AG04449 (cell line): Measurements from ENCODE around the gene WDFY4.

Experiments
- CTCF ChIA-PET: fragments of 350-600 bp; formaldehyde crosslinking; extraction: SDS; loops from one replicate; lab custom pipeline; 2021; ENCODE audit warnings: antibody characterized with exemption; lab: Yijun Ruan, JAX
- POLR2A ChIA-PET: fragments of 400-600, 350-600 bp; formaldehyde crosslinking; extraction: SDS; loops from one replicate; lab custom pipeline; 2020; ENCODE audit warnings: antibody characterized with exemption, inconsistent platforms; lab: Yijun Ruan, JAX
- DNase-seq: peaks from one replicate; pipeline ENCODE4 v3.0.0-alpha.2; 2010; ENCODE audit warnings: low read depth, low spot score
- H3K4me3 ChIP-seq: 2 replicates; pipeline ENCODE4 v1.5.1; 2011; ENCODE audit warnings: low read depth, mild to moderate bottlenecking, control low read depth, low read length
- TF ChIP-seq, protein P1 (sequence below): IDR thresholded peaks from one replicate; pipeline ENCODE4 v1.5.1; 2011; ENCODE audit warnings: mild to moderate bottlenecking, moderate library complexity, low read length, control low read depth, inconsistent platforms; ENCODE audit not compliant: insufficient read depth; ENCODE audit errors: missing control alignments

Gene WDFY4

DNA sequence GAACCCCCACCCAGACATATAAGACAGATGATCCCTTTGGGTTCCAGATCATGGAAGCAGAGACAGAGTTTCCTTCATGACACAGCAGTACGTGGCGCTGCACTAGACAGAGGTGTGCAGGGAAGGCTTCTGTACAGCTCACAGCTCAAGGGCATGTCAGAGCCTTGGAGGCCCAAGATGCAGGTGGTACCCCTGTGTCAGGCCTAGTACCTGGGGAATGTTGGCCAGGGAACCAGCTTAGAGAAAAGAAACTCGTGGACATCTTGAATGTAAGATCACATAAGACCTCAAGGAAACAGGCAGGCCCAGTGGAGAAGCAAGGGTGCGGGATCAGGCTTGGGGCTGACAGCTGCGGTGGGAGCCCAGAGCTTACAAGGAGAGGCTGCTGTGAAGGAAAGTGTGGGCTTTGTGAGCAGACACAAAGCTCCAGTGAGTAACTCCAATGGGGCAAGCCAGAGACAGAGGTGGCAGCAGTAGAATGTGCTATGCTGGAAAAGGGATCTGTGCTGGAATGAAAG lies 91.4 kb downstream of the WDFY4 start:
- ChIA-PET CTCF (no interaction called here), POLR2A (no interaction called here)
- no peak for DNase-seq
- no peak overlapping the region for H3K4me3 ChIP-seq
- TF ChIP-seq, protein P1, sequence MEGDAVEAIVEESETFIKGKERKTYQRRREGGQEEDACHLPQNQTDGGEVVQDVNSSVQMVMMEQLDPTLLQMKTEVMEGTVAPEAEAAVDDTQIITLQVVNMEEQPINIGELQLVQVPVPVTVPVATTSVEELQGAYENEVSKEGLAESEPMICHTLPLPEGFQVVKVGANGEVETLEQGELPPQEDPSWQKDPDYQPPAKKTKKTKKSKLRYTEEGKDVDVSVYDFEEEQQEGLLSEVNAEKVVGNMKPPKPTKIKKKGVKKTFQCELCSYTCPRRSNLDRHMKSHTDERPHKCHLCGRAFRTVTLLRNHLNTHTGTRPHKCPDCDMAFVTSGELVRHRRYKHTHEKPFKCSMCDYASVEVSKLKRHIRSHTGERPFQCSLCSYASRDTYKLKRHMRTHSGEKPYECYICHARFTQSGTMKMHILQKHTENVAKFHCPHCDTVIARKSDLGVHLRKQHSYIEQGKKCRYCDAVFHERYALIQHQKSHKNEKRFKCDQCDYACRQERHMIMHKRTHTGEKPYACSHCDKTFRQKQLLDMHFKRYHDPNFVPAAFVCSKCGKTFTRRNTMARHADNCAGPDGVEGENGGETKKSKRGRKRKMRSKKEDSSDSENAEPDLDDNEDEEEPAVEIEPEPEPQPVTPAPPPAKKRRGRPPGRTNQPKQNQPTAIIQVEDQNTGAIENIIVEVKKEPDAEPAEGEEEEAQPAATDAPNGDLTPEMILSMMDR, result no peak

DNA sequence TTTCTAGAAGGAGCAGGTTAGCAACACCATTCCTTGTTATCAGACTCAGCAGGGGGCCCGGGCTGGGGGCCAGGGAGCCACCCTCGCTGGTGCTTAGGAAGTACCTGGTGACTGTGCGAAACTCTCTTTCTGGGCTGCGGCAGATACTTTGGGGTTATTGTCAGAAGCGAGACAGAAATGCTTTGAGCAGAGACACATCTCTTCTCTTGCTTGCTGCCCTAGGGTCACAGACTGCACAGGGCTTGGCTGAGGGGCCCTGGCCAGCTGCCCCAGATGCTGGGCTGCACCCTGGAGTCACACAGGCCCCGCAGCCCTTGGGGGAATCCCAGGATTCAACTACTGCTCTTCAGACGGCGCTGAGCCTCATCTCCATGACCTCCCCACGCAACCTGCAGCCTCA lies 91.9 kb downstream of the WDFY4 start:
- ChIA-PET POLR2A (no interaction called here), CTCF (no interaction called here)
- no peak for DNase-seq
- TF ChIP-seq, protein P1, result no peak
- no peak overlapping the region for H3K4me3 ChIP-seq

DNA sequence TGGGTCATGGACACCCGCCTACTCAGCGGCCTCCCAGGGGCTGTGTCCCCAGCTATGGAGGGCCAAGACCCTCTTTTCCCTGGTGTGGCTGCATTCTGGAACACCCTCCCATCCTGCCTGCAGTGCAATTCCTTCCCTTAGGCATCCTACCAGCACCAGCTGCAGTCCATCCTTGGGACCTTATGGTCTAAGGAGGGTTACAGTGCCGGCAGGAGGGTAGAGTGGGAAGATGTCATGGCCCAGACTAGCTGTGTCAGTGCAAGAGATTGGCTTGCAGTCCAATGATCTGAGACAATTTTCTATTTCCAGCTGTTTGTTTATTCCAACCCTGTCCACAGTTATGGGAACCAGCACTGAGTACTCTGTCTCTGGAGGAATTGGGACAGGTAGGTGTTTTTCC lies 92.4 kb downstream of the WDFY4 start:
- POLR2A ChIA-PET, result no interaction called here
- TF ChIP-seq, protein P1, result no peak
- H3K4me3 ChIP-seq, result no peak overlapping the region
- CTCF ChIA-PET, result no interaction called here
- DNase-seq, result no peak

DNA sequence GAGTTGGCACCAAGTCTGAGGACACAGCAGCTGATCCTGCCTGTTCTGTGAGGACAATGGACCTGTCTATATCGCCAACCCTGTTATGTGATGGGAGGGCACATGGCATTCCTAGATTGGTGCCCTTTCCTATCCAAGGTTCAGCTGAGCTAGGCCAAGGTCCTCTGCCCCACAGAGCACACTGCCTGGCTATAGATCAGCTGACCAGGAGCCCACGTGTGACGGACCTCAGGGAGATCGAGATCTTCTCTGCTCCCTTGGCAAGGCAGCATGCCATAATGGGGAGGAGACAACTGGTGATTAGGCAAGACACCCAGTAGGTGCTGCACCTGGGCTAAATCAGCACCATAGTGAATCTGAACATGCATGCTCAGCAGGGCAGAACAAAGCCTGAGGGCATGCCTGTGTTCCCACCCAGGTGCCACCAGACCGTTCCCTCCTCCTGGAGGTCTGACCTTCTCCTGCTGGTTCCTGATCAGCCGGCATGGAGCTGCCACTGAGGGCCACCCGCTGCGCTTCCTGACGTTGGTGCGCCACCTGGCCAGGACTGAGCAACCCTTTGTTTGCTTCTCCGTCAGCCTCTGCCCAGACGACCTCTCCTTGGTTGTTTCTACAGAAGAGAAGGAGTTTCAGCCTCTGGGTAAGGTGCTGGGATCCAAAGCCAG lies 93.7 kb downstream of the WDFY4 start:
- no peak for DNase-seq
- TF ChIP-seq, protein P1, result no peak
- ChIA-PET POLR2A (no interaction called here), CTCF (no interaction called here)
- H3K4me3 ChIP-seq, result no peak overlapping the region

DNA sequence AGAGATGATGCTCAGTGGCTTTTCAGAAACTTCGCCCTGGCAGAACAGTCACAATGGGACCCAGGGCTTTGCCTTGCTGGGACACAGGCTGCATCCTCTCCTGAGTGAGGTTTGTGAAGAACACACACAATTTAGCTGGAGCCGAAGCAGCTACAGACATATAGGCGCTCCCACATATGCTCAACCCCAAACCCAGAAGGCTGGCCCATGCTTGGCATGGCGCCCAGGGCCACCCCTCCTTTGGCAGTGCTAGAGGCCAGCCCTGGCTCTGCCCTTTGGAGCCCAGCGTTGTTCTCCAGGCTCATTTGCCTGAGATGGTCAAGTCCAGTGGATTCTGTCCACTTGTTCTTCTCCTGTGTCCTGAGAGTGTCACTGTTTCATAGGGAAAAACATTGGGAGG lies 94.4 kb downstream of the WDFY4 start:
- H3K4me3 ChIP-seq, result no peak overlapping the region
- CTCF ChIA-PET, result no interaction called here
- no peak for DNase-seq
- TF ChIP-seq, protein P1, result no peak
- POLR2A ChIA-PET, result no interaction called here

DNA sequence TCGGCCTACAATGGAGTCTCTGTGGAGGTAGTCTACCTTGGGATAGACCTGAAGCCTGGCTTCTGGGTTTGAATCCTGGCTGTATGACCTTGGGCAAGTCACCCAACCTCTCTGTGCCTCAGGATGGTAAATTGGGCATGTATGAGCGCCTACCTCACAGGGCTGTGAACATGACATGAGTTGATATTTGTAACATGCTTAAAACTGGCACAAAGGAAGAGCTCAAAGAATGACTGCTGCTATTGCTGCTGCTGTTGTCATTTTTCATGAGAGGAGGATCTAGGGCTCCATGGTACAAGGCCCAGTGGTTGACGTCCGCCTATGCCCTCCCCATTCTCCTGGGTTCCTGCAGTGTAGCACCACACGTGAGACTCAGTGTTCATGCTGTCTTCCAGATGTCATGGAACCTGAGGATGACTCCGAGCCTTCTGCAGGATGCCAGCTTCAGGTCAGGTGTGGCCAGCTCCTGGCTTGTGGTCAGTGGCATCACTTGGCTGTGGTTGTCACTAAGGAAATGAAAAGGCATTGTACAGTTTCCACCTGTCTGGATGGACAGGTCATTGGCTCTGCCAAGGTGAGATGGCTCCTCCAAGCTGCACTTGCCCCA lies 95.0 kb downstream of the WDFY4 start:
- no peak overlapping the region for H3K4me3 ChIP-seq
- ChIA-PET POLR2A (no interaction called here), CTCF (no interaction called here)
- TF ChIP-seq, protein P1, result no peak
- DNase-seq, result no peak
